SU-DHL-6 (cell line): Measurements from ENCODE around the gene PPFIA2.

Experiments
- H2AFZ ChIP-seq: fragments of 200-600 bp; sonication (generic); 2 replicates; pipeline ENCODE4 v1.6.1; 2014; ENCODE audit warnings: low read depth, mild to moderate bottlenecking, moderate library complexity, mixed read lengths, antibody characterized with exemption, low read length; ENCODE audit not compliant: severe bottlenecking
- H3F3A ChIP-seq: fragments of 200-600 bp; shearing (Covaris generic); 2 replicates; pipeline ENCODE4 v1.6.0; 2016; ENCODE audit warnings: antibody characterized with exemption, mild to moderate bottlenecking; ENCODE audit not compliant: insufficient read depth
- H3K27ac ChIP-seq: fragments of 200-600 bp; sonication (generic); 2 replicates; pipeline ENCODE4 v1.5.1; 2016; ENCODE audit warnings: low read depth, mild to moderate bottlenecking, low read length, moderate library complexity, mixed read lengths
- H3K27me3 ChIP-seq: fragments of 200-600 bp; sonication (generic), shearing (Covaris generic); 2 replicates; pipeline ENCODE4 v1.6.0; 2014; ENCODE audit warnings: mild to moderate bottlenecking, low read length
- H3K36me3 ChIP-seq: fragments of 200-600 bp; sonication (generic); 2 replicates; pipeline ENCODE4 v1.6.1; 2014; ENCODE audit warnings: mild to moderate bottlenecking, low read length, mixed read lengths
- H3K4me2 ChIP-seq: fragments of 300-600, 200-600 bp; shearing (Covaris generic), sonication (generic); 2 replicates; pipeline ENCODE4 v1.6.0; 2014; ENCODE audit warnings: low read length, low read depth, mild to moderate bottlenecking; ENCODE audit not compliant: poor library complexity, severe bottlenecking
- H3K4me3 ChIP-seq: fragments of 200-600 bp; sonication (generic); 2 replicates; pipeline ENCODE4 v1.5.1; 2014; ENCODE audit warnings: antibody characterized with exemption, low read length, mild to moderate bottlenecking, mixed read lengths; ENCODE audit not compliant: insufficient read depth, poor library complexity, severe bottlenecking
- H3K79me2 ChIP-seq: fragments of 200-600 bp; sonication (generic); 2 replicates; pipeline ENCODE4 v1.6.1; 2014; ENCODE audit warnings: mild to moderate bottlenecking, low read length, moderate library complexity; ENCODE audit not compliant: insufficient read depth
- H3K9ac ChIP-seq: fragments of 200-600 bp; sonication (generic); 2 replicates; pipeline ENCODE4 v1.7.0; 2014; ENCODE audit warnings: mild to moderate bottlenecking, low read length
- H3K9me2 ChIP-seq: fragments of 200-600 bp; sonication (generic); replicated peaks from 2 replicates; pipeline ENCODE4 v1.6.1; 2014; ENCODE audit warnings: low read length; ENCODE audit not compliant: insufficient read depth
- H3K9me3 ChIP-seq: fragments of 200-600 bp; sonication (generic); 2 replicates; pipeline ENCODE4 v1.6.1; 2014; ENCODE audit warnings: low read length, mixed read lengths; ENCODE audit not compliant: insufficient read depth
- H4K20me1 ChIP-seq: fragments of 200-600 bp; sonication (generic); 2 replicates; pipeline ENCODE4 v1.6.1; 2014; ENCODE audit warnings: low read depth, mild to moderate bottlenecking, antibody characterized with exemption, low read length, moderate library complexity, mixed read lengths
- CTCF ChIP-seq: fragments of 200-600 bp; sonication (generic); IDR thresholded peaks from one replicate; pipeline ENCODE4 v1.5.1; 2017; ENCODE audit warnings: antibody characterized with exemption, mild to moderate bottlenecking, low read length, moderate library complexity; ENCODE audit not compliant: insufficient read depth, poor library complexity, severe bottlenecking
- EZH2phosphoT487 ChIP-seq: fragments of 200-600 bp; sonication (generic), shearing (Covaris generic); conservative IDR thresholded peaks from 2 replicates; pipeline ENCODE4 v1.6.1; 2018; ENCODE audit warnings: mild to moderate bottlenecking, antibody characterized with exemption, low read length, moderate library complexity, mixed read lengths

Gene PPFIA2

DNA sequence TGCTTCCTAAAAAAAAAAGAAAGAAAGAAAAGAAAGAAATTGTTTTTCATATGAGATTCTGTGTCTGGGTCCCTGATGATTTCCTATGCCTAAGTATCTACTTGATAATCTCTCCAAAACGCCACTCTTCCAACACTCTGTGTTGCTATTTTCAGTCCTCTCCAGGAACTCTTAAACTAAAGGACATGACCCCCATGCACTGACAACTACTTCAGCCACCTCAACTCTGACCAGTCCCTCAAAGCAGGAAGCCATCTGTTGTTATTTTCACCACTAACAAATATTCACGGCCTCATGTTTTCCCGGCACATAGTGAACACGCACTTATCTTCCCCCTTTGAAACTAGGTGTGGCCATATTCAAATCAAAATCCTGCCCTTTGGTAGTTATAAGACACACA, 259.3 kb downstream of the PPFIA2 start:
- no peak overlapping the region for H3K9ac ChIP-seq
- H3K4me3 ChIP-seq, result no peak overlapping the region
- no peaks in the 10 kb centered on the region for H3K79me2 ChIP-seq
- no peak overlapping the region for H2AFZ ChIP-seq
- no peak overlapping the region for H3K4me2 ChIP-seq
- no peaks in the 10 kb centered on the region for H3F3A ChIP-seq
- TF ChIP-seq CTCF, result no peak
- no peak for TF ChIP-seq EZH2phosphoT487
- no peaks in the 10 kb centered on the region for H3K27me3 ChIP-seq
- H3K9me3 ChIP-seq, result no peaks in the 10 kb centered on the region
- no peaks in the 10 kb centered on the region for H3K36me3 ChIP-seq
- H3K9me2 ChIP-seq, result no peaks in the 10 kb centered on the region
- no peaks in the 10 kb centered on the region for H4K20me1 ChIP-seq
- no peak overlapping the region for H3K27ac ChIP-seq

GRCh38 chr12:81492131-81492720, 266.9 kb downstream of the PPFIA2 start:
- no peak overlapping the region for H2AFZ ChIP-seq
- TF ChIP-seq CTCF (no peak), EZH2phosphoT487 (no peak)
- no peaks in the 10 kb centered on the region for H3K36me3 ChIP-seq
- no peaks in the 10 kb centered on the region for H3F3A ChIP-seq
- H3K9me2 ChIP-seq, result no peaks in the 10 kb centered on the region
- no peaks in the 10 kb centered on the region for H4K20me1 ChIP-seq
- no peak overlapping the region for H3K9ac ChIP-seq
- H3K27ac ChIP-seq, result no peak overlapping the region
- H3K79me2 ChIP-seq, result no peaks in the 10 kb centered on the region
- no peak overlapping the region for H3K4me3 ChIP-seq
- no peak overlapping the region for H3K4me2 ChIP-seq
- H3K27me3 ChIP-seq, result no peaks in the 10 kb centered on the region
- H3K9me3 ChIP-seq, result no peaks in the 10 kb centered on the region

DNA sequence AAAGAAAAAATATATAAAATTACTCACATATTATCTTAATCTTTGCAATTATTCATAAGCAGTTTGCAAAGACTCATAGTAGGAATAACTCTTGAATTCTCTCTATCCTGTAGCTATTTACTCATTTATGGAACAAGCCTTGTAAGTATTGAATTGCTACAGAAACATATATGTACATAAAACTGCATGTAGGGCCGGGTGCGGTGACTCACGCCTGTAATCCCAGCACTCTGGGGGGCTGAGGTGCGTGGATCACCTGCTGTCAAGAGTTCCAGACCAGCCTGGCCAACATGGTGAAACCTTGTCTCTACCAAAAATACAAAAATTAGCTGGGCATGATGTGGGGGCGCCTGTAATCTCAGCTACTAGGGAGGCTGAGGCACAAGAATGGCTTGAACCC, 286.2 kb downstream of the PPFIA2 start:
- Histone ChIP-seq H2AFZ (no peak overlapping the region), H3K9ac (no peak overlapping the region), H3K36me3 (no peaks in the 10 kb centered on the region), H3K79me2 (no peaks in the 10 kb centered on the region), H3F3A (no peaks in the 10 kb centered on the region), H3K9me2 (no peaks in the 10 kb centered on the region), H4K20me1 (no peaks in the 10 kb centered on the region), H3K4me2 (no peak overlapping the region), H3K9me3 (no peaks in the 10 kb centered on the region), H3K27me3 (no peaks in the 10 kb centered on the region; the same call in 1 of the 2 replicates), H3K4me3 (no peak overlapping the region), H3K27ac (no peak overlapping the region)
- TF ChIP-seq CTCF (no peak), EZH2phosphoT487 (no peak)

- H3K9me2 ChIP-seq, result no peaks in the 10 kb centered on the region
- H3K27me3 ChIP-seq, result no peaks in the 10 kb centered on the region; the same call in 1 of the 2 replicates
- no peaks in the 10 kb centered on the region for H3K9me3 ChIP-seq
- no peak overlapping the region for H3K4me2 ChIP-seq
- no peaks in the 10 kb centered on the region for H3K79me2 ChIP-seq
- H3K36me3 ChIP-seq, result no peaks in the 10 kb centered on the region
- H2AFZ ChIP-seq, result no peak overlapping the region
- TF ChIP-seq CTCF (no peak), EZH2phosphoT487 (no peak)
- no peak overlapping the region for H3K27ac ChIP-seq
- H4K20me1 ChIP-seq, result no peaks in the 10 kb centered on the region
- no peak overlapping the region for H3K4me3 ChIP-seq
- H3F3A ChIP-seq, result no peaks in the 10 kb centered on the region
- no peak overlapping the region for H3K9ac ChIP-seq
Measured at GRCh38 chr12:81470923-81471322, 288.2 kb downstream of the PPFIA2 start.
